HG03196 (cell line): ENCODE data around the gene PDE3B.
"Not testable (repeated sequence)": the region's sequence is repeated elsewhere in the genome, so short reads cannot be mapped to it uniquely, and the experiment has no call there.

Experiments used
- ATAC-seq: cut with Tn5 transposase; IDR thresholded peaks from one replicate; pipeline ENCODE4 v1.9.1; 2021; ENCODE audit not compliant: unreplicated experiment

Gene PDE3B

GRCh38 chr11:14793546-14793945 is 149.9 kb downstream of the PDE3B start:
- no peak for ATAC-seq

GRCh38 chr11:14796028-14796427 is 152.4 kb downstream of the PDE3B start:
- ATAC-seq: not testable (repeated sequence)

GRCh38 chr11:14803846-14804245 is 160.2 kb downstream of the PDE3B start:
- no peak for ATAC-seq

DNA sequence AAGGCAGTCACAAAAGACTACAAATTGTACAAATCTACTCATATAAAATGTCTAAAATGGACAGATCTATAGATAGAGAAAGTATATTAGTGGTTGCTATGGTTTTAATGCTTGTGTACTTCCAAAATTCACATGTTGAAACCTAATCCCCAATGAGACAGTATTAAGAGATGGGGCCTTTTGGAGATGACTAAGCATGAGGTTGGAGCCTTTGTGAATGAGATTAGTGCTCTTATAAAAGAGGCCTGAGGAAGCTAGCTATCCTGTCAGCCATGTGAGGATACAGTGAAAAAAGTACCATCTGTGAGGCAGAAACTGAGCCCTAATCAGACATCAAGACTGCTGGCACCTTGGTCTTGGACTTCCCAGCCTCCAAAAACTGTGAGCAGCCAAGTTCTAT is 165.9 kb downstream of the PDE3B start:
- no peak for ATAC-seq

- ATAC-seq: no peak
Measured at GRCh38 chr11:14812757-14813156, 169.2 kb downstream of the PDE3B start.

GRCh38 chr11:14813516-14813915 is 169.9 kb downstream of the PDE3B start:
- ATAC-seq: no peak

DNA sequence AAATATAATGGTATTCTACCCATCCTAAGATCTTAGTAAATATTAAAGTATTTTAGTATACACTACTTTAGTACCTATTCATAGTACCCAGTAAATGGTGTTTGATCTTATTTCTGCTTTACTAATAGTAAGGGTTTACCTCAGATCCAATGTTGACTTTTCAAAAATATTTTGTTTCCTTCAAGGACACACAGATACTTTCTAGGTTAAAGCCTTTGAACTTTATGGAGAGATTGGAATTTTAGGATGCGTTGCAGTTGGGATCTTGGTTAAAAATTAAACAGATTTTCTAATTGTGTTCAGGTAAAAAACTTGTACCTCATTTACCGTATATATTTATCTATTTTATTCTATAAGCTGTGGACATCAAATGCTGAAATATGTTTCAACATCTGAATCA is 175.2 kb downstream of the PDE3B start:
- ATAC-seq: no peak

- no peak for ATAC-seq
Measured at GRCh38 chr11:14819596-14819995, 176.0 kb downstream of the PDE3B start.

DNA sequence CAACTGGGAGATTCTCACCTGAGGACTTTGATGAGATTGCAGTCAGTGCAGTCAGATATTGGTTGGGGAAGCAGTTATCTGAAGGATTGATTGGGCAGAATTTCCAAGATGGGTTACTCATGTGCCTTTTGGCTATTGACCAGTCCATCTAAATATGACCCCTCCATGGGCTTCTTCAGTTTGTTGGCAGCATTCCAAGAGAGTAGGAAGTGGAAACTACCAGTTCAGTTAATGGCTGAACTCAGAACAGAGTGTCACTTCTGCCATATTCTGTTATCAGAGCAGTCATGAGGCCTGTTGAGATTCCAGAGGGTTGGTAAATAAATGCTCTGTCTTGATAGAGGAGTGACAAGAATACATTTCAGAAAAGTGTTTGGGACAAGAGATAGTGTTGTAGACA is 177.4 kb downstream of the PDE3B start:
- no peak for ATAC-seq

DNA sequence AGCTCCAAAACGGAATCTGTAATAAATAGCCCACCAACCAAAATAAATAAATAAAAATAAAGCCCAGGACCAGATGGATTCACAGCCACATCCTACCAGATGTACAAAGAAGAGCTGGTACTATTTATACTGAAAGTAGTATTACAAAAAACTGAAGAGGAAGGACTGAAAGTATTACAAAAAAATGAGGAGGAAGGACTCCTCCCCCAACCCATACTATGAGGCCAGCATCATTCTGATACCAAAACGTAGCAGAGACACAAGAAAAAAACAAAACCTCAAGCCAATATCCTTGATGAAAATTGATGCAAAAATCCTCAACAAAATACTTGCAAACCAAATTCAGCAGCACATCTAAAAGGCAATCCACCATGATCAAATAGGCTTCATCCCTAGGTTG is 183.0 kb downstream of the PDE3B start:
- no peak for ATAC-seq

DNA sequence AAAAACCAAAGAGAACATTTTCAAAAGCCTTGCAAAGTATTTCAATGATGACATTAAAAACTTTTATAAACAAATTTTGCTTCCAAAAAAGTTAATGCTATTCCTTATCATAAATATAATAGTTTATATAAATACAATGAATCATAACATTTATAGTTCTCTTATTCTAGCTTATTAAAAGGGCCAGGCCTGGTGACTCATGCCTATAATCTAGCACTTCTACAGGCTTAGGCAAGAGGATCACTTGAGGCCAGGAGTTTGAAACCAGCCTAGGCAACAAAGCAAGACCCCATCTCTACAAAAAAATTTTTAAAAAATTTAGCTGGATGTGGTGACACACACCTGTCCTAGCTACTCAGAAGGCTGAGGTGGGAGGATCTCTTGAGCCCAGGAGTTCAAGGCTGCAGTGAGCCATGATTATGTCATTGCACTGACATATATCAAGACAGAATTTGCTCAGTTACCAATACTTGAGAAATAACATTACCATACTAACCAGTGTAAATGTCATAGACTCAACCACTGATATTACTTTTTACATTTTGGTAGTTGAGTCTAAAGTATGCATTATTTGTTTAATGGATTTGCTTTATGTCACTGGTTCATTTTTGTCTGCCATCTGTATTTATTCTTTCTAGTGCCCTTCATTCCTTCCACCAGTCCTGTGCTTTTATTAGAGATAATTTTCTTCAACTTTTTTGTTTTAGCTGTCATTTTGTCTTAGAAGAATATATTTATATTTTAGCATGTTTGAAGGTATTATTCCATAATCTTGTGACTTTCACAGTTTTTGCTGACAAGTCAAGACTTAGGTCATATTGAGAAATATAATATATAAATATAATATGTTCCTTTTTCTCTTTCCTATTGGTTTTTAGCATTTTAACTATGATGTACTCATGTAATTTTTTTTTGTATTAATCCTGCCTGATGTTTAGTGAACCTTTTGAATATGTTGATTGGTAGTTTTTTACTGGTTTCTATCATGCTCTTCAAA is 192.2 kb downstream of the PDE3B start:
- ATAC-seq: no peak

DNA sequence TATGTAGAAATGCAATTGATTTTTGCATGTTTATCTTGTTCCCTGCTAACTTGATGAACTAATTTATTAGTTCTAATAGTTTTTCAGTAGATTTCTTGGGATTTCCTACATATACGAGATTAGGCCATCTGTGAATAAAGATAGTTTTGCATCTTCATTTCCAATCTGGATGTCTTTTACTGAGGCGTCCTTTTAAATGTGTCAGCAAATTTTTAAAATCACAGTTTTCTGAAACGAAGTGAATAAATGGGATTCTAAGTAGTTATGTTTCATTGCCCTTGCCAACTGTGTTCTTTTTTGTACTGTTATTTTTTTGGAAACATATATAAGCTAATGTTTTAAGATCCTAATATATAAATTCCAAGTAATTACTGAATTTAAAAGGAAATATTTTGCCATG is 198.4 kb downstream of the PDE3B start:
- ATAC-seq: no peak

DNA sequence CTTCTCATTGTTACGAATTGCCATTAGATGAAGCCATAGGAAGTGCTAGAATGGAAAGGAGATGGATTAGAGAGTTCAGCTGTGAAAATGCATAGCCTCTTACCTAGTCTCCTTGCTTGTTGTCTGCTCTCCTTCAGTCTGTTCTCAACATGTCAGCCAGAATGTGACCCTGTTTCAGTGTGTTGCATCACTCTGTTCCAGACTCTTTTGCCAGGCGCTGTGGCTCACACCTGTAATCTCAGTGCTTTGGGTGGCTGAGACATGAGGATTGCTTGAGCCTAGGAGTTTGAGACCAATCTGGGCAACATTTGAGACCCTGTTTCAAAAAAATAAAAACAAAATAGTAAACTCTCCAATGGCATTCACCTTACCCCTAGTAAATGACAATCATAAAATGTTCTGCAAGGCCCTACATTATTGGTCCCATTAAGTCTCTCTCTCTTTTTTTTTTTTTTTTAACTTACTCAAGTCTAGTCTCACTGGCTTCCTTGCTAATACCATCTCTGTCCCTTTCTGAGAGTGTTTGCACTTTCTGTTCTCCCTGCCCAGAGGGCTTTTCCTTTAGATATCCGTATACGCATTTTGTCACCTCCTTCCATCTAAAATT is 209.1 kb downstream of the PDE3B start:
- ATAC-seq: no peak

DNA sequence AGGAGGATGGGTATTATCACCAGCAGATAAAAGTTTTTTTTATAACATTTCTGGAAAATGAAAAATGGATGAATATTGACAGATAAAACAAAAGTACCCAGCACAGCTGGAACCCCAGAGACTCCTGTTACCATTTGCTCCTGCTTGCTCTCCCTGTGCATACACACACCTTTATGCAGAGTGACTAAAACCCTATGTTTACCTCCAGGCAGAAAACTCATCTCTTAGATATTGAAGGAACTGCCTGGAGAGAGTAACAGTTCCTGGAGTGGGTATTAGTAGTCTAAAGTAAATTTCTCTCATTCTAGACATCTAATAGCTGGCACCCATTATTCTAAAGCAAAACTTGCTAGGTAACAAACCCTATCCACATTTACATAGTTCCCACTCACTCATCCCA is 210.5 kb downstream of the PDE3B start:
- ATAC-seq: no peak

DNA sequence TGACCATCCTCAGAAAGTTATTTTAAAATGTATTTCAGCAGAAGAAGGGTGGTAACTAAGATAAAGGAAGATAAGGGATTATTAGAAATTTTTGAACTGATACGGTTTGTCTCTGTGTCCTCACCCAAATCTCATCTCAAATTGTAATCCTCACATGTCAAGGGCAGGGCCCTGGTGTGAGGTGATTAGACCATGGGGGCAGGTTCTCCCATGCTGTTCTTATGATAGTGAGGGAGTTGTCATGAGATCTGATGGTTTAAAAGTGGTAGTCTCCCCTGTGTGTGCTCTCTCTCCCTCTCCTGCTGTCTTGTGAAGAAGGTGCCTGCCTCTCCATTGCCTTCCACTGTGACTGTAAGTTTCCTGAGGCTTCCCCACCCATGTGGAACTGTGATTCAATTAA is 212.3 kb downstream of the PDE3B start:
- no peak for ATAC-seq

GRCh38 chr11:14857621-14858020 is 214.0 kb downstream of the PDE3B start:
- ATAC-seq: no peak

DNA sequence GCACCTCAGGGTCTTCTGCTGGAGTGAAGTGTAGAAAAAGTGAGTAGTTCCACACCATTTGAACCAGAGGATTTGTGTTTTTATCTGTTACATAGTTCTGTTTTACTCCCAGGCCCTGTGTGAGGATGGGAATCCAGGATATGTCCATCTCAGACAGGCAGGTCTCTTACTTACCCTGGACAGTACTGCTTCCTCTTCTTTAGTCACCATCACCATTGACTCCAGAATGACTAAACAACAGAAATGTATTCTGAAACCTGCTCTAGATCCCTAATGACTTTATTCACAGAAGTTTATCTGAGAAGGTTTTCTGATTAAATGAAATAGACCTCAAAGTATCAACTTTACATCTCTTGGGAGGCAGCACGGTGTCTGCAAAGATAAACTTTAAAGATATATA is 214.8 kb downstream of the PDE3B start:
- ATAC-seq: no peak

GRCh38 chr11:14860511-14860910 is 216.9 kb downstream of the PDE3B start:
- no peak for ATAC-seq

DNA sequence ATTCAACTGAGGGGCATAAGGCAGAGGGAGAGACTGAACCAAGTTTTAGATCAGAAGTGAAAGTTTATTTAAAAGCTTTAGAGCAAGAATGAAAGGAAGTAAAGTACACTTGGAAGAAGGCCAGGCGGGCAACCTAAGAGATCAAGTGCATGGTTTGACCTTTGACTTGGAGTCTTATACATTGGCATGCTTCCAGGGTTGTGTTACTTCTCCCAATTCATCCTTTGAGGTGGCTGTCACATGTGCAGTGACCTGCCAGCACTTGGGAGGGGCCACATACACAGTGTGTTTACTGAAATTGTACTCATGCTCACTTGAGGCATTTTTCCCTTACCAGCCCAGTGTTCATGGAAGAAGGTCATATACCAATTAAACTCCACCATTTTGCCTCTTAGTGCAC is 218.1 kb downstream of the PDE3B start:
- ATAC-seq: no peak

- ATAC-seq: not testable (repeated sequence)
Measured at GRCh38 chr11:14863775-14864174, 220.2 kb downstream of the PDE3B start.

DNA sequence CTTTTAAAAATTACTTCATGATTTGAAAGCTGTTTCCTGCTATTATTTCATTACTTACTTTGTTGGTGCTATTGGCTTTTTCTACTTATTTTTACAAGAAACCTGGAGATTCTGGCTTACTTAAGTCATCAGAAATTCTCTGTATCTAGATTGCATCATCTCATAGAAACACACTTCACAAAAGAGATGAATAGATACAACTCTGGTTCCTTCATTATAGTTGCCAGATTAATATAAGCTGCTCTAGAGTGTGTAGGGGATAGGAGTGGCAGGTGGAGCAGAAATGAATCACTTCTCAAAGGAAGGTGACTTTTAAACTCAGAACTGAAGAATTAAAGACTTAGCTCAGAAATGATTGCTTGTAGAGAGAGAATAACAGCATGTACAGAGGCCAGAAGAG is 228.4 kb downstream of the PDE3B start:
- no peak for ATAC-seq

GRCh38 chr11:14873632-14874031 is 230.0 kb downstream of the PDE3B start:
- ATAC-seq: no peak
